HG03342 (cell line): ENCODE data around the gene DHRS1.

Experiments
- ATAC-seq: cut with Tn5 transposase; IDR thresholded peaks from one replicate; pipeline ENCODE4 v1.9.1; 2021; ENCODE audit warnings: mild to moderate bottlenecking, moderate library complexity; ENCODE audit not compliant: unreplicated experiment

The DHRS1 gene

DNA sequence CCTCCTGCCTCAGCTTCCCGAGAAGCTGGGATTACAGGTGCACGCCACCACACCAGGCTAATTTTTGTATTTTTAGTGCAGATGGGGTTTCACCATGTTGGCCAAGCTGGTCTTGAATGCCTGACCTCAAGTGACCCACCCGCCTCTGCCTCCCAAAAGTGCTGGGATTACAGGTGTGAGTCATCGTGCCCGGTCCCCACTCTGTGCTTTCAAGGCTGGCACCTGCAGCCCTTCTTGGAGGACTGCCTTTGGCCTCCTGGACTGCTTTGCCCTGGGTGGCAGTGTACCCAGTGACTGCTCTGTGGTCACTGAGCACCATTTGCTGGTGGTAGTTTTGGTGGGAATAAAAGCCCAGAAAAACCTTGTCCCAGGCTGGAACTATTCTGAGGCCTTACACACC, 12.6 kb downstream of the DHRS1 start:
- ATAC-seq = no peak

GRCh38 chr14:24285351-24285750, 14.2 kb downstream of the DHRS1 start:
- no peak for ATAC-seq

GRCh38 chr14:24284501-24285035, 15.0 kb downstream of the DHRS1 start:
- no peak for ATAC-seq

DNA sequence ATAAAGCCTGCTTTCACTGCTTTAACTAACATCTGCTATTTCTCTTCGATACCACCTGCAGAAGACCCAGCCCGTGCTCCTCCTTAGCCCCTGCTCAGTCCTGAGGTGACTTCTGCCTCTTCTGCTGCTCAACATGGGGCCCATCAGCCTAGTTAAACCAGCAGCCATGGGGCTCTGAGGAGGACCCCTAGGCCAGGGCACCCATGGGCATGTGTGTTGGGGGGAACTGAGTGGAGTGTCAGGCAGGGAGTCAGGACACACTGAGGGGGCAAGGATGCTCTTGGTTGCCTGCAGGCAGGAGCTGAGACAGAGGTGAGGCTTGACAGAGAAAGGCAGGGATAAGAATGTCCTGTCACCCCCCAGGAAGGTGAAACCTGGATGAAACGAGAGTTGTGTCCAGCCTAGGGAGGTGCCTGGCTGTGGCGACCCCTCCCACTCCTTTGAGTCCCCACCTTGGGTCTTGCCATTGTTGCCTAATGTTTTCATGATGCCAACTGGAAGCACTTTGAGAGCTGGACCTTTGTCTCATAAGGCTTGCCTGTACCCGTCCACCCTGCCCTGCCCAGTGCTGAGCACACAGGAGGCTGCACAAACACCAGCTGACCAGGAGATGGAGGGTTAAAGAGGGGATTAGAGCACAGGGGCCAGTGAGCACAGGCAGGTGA, 15.7 kb downstream of the DHRS1 start:
- ATAC-seq = no peak

GRCh38 chr14:24282736-24283135, 16.8 kb downstream of the DHRS1 start:
- ATAC-seq = no peak

GRCh38 chr14:24281636-24282035, 17.9 kb downstream of the DHRS1 start:
- ATAC-seq = no peak

GRCh38 chr14:24280797-24281460, 18.7 kb downstream of the DHRS1 start:
- no peak for ATAC-seq

GRCh38 chr14:24279301-24280186, 20.0 kb downstream of the DHRS1 start:
- no peak for ATAC-seq

DNA sequence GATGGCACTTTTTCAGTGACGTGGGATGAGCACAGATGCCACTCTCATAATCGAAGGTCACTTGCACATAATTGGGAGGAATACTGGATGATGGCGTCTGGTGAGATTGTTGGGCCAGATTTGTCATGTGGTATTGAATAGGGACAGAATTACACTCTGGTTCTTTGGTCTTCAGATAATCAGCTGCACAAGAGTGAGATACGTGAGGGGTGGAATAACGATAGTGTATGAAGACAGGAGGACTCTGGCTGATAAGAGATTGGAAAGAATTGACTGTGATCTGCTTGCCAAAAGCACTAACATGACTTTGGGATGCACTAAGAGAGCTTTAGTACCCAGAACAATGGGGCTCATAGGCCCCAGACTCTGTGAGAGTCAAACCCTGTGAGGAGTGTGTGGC, 21.2 kb downstream of the DHRS1 start:
- ATAC-seq = no peak

- no peak for ATAC-seq
Measured at GRCh38 chr14:24277606-24278321, 21.8 kb downstream of the DHRS1 start.

DNA sequence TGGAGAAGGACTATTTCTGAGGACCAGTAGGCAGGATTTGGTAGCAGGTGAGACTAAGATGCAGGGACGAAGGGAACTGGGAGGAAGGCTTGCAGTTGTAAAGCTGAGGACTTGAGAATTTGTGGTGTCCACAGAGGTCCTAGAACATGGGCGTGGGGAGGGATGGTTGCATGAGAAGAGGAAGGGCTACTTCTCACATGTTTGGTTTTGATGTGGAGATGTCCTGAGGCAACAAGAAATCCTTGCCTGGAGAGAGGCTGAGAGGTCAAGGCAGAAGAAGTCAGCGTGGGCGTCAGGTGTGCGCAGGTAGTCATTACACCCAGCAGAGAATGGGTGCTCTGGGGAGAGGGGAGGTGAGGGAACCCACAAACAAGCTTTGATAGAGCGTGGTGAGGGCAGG, 22.5 kb downstream of the DHRS1 start:
- ATAC-seq = no peak

DNA sequence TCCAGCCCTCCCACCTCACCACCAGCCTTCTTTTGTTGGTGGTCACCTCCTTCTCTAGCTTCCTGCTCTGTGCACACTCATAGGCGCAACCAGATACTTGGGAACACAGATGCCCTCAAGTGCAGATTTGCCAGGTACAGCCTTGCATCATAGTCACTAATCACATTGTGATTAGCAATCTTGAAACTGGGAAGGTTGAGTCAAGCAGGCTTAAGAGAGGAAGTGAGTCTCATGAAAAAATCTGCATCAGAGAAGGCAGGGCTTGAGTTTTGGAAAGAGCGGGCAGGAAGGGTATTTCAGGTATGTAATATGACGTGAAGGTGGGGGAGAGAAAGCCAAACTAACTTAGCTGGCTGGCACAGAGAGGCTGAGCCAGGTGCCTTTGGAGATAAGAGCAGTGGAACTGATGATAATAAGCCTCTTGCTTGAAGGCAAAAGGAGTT, 25.5 kb downstream of the DHRS1 start:
- ATAC-seq = peak; percentile 41

GRCh38 chr14:24273422-24273998, 26.1 kb downstream of the DHRS1 start:
- no peak for ATAC-seq

DNA sequence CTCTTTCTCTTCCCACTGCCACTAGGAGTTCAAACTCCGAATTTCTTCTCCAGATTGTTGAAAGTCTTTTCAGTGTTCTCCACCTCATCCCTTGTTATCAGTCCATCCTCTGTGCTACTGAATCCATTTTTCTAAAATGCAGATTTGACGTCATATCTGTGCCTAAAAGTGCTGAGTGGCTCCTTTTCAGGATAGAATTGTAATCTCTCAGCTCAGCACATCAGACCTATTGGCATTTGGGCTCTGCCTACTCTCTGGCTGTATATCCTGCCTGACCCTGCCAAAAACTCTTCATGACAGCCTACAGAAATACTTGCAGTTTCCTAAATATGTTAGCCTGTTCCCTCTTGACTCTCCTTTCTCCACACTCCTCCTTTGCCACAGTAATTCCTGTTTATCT, 27.1 kb downstream of the DHRS1 start:
- no peak for ATAC-seq

- ATAC-seq = no peak
Measured at GRCh38 chr14:24271834-24272263, 27.7 kb downstream of the DHRS1 start.

DNA sequence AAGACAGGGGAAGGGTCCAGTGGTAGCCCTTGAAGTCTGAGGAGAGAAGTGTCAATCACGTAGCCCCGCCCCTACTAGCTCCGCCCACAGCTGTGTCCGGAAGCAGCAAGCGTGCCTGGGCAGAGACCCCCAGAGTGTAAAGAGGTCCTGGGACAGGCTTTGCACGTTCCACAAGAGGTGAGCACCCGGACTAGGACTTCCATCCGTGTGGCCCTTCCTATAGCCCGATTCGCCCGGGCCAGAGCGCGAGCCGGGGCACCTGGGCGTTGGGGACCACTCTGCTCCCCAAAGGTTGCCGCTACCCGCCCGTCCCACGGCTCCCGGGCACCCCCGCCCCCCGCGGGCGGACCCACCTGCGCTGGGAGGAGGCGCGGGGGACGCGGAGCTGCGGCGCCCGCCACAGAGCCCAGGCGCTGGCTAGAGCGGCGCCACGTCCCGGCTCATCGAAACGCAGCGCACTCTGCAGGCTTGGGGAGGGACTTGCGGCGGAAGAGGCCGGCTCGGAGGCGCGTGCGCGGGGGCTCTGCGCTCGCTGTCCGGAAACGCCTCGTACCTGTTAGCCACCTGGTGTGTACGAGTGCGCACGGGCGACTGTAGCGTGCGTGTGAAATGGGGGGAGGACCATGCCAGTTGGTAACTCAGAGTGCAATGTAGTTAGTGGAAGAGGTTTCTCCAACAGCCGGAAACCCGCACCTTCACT, 28.3 kb downstream of the DHRS1 start, which contains the start of gene RABGGTA:
RABGGTA (minus strand) TSS at position 464 of the 700 bp plus-strand sequence. CDS start 482 bp downstream, outside the sequence.
- ATAC-seq = peak; percentile 83

DNA sequence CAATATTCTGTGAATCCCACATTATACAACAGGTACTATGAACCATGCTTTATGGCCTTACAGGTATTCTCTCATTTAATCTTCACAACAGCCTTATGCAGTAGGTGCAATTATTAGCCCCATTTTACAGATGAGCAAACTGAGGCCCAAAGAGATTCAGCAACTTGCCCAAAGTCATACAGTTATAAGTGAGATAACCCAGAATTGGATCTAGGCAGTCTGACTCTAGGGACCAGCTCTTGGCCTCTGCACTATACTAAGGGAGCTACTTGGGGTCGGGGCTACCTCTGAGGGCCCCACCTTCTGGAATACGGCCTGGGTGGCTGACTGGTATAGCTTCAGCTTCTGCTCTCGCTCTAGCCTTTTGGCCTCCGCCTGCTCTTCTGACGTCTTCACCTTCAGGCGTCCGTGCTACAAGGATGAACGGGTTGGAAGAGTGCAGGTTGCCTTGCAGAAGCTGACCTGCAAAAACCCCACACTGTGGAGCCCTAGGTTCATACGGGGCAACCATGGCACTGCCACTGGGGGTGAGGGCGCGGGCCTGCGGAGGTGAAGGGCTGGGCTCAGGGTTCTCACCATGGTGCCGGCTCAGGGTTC, 28.9 kb downstream of the DHRS1 start:
- no peak for ATAC-seq

DNA sequence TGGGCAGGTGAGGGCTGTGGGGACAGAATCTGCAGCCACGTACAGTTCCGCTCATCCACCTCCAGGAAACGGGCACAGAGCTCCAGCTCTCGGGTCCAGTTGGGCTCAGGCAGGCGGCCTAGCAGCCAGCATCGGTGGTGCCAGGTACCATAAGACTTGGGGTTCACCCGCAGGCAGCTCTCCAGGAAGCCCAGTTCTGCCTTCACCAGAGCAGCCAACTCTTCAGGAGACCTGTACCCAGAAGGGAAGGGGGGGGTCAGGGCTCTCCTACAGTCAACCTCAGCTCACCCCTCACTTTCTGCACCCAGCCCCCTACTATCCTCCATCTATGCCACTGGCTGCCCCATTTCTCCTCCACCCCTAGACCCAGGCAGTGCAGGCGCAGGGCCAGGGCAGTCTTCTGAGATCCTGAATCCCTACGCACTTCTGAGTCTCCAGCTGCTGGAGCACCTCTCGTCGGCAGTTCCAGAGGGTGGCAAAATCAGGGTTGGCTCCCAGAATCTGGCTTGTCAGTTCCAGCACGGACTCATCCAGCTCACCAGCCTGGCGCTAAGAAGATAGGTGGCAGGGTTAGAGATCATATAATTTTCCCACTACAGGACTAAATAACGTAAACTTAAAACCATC, 29.6 kb downstream of the DHRS1 start:
- no peak for ATAC-seq

DNA sequence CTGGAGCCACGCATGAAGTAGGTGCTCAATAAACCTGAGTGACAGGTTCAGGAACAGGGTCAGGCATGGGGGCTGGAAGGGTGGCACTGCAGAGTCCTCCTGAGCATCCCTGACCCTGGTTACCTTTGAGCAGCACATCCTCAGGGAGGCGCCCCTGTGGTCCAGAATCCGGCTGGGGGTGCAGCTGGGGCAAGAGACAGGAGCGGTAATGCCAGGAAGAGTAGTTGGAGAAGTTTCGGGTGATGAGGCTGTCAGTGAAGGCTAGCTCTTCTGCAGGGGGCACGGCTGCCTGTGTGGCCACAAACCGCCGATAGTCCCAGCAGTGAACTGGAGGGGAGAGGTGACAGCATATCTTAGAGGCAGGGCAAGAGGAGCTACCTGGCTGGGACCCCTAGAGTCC, 30.2 kb downstream of the DHRS1 start:
- no peak for ATAC-seq
